Glomerular visceral epithelial cell (primary cell): Measurements from ENCODE around the gene DDR1.

Experiments
- DNase-seq: peaks from one replicate; pipeline ENCODE4 v3.0.0-alpha.2; 2016; ENCODE audit errors: extremely low spot score

The DDR1 gene

DNA sequence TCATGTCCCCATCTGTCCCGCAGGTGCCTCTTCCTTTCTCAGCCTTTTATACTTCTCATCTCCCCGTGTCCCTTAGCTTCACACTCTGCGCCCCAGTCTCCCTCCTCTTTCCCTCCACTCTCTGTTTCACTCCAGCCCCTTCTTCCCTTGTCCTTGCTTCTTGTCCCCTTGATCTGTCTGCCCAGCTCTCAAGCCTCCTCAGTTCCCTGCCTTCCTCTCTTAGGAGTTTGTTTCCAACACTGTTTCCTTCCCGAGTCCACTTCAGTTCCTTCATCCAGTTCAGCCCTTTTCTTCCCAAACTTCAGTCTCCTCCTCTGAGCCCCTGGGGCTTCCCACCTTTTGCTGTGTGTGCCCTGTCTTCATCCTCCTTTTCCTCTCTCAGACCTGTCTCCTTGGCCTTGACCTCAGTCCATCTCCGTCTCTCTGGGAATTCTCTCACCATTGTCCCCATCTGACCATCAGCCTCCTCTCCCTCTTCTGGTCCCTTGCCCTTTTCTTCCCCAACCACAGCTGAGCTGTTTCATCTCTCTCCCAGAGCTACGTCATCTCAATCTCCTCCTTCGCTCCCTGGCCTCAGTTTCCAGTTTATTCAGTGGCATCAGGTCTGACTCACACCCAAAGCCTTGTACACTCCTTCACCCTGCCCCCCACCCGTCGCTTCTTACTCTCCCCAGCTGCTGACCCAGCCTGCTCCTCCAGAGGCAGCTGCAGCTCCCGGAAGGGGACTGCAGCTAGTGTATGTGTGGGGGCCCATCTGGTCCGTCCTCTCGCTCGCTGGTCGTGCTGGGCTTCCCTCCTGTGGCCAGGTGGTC lies 2.7 kb upstream of the DDR1 start:
- no peak for DNase-seq

DNA sequence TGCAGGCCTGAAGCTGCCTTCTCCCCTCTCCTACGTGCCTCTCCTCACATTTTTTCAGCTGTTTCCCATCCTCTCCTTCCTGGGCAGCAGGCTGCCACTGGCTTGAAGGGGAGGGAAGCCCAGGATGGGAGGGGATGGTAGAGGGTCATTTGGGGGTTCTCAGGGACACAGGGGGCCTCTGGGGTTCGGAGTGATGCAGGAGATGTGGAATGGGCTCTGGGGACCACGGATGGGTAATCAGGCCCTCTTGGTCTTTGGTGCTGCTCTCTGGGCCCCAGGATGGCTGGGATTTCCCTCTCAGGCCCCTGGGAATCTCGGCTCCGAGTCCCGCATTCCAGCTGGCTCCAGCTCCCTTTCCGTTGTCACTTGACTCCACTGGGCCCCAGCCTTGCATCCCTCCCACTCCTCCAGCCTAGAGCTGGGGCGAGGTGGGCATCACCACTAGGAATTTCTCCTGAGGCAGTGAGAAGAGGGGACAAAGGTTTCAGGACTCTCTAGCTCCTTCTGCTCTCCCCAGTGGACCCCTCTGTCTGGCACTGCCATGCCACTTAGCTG lies 2.0 kb upstream of the DDR1 start:
- no peak for DNase-seq

DNA sequence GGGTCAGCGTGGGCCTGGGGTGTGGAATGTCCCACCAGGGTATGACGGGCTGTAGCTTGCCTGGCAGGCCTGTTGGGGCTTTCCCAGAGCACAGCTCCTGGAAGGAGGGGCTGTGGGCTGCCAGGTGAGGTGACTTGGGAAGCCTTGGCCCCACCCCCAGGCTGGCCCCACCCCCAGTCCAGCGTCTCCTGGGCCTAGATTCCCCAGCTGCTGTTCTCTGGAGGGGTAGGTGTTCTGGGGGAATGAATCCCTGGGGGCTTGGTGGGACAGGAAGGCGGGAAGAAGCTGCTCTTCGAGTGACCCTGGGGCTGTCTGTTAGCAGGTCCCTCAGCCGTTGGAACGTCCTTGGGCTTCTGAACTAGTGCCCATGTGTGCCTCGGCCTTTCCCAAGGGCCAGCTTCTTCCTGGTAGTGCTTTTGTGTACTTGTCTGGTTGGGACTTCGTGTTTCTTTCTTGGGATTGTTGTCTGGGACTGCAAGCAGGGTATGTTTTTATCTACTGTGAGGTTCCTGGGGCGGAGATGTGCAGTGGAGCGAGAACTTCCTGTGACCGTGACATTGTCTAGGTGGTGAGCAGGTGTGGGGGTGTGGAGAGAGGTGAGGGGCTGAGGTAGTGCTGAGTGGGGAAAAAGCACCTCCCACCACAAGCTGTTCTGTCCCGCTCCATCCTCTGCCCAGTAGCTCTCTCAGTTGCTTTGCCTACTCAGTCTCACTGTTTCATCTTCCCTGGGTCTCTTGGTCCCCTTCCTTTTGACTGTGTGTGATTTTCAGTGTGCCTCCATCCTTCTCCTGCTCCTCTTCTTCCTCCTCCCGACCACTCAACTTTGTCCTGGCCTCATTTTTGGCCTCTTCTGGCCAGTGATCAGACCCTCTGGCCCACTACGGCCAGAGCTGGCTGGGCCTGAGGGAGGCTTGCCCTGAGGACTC lies 1.3 kb upstream of the DDR1 start:
- DNase-seq, result peak; percentile 47

DNA sequence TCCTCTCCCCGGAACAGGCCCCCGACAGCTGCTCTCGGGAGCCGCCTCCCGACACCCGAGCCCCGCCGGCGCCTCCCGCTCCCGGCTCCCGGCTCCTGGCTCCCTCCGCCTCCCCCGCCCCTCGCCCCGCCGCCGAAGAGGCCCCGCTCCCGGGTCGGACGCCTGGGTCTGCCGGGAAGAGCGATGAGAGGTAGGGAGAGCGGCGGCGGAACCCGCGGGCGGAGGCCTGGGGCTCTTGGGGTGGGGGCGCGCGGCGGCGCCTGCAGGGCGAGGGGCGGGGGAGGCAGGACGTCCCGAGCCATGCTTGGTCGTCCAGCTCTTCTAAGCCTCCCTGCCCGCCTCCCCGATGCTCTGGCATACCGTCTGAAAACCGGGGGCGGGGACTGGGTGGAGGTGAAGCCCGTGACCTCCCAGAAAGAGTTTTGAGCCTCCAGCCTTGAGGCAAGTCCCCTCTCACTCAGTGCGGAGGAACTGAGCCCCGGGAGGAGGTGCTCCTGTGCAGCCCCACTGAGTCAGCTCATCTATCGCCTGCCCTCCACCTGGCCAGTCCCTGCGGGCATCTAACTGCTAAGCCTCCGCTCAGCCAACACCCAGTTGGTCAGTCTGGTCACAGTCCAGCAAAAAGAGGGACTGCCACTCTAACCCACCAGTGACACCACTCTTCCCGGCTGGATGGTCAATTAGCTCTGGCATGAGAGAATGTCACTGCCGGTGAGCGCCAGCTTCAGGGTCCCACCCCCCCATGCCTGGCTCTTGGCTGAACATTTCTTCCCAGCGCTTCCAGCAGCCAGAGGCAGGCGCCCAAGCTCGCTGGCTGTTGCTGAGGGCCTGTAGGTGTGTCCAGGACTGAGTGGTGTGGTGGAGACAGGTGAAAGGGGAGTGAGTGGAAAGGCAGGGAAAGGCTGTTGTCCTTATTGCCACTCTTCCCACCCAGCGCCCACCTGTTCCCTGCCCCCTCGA lies 482 bp downstream of the DDR1 start:
- DNase-seq, result peak; percentile 51

DNA sequence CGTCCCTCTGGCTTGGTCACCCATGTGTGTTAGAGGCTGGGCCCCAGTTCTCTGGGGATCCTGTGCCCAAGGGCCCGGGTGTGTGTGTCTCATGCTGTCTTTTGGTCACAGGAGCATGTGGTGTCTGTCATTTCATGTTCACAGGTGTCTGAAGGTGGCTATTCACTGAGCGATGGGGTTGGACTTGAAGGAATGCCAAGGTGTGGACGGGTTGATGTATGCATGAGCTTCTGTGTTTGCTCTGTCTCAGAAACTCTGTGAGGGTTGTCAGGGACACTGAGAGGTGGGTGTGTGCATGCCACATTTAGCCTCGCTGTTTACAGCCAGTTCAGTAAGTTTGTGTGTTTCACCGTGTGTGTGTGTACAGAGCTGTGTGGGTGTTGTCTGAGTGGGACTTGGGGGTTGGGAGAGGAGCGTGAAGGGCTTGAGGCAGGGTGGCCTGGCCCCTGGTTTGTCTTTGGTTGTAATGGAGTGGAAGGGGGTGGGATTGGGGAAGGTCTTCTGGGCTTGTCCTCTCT lies 1.2 kb downstream of the DDR1 start:
- DNase-seq, result peak; percentile 31

DNA sequence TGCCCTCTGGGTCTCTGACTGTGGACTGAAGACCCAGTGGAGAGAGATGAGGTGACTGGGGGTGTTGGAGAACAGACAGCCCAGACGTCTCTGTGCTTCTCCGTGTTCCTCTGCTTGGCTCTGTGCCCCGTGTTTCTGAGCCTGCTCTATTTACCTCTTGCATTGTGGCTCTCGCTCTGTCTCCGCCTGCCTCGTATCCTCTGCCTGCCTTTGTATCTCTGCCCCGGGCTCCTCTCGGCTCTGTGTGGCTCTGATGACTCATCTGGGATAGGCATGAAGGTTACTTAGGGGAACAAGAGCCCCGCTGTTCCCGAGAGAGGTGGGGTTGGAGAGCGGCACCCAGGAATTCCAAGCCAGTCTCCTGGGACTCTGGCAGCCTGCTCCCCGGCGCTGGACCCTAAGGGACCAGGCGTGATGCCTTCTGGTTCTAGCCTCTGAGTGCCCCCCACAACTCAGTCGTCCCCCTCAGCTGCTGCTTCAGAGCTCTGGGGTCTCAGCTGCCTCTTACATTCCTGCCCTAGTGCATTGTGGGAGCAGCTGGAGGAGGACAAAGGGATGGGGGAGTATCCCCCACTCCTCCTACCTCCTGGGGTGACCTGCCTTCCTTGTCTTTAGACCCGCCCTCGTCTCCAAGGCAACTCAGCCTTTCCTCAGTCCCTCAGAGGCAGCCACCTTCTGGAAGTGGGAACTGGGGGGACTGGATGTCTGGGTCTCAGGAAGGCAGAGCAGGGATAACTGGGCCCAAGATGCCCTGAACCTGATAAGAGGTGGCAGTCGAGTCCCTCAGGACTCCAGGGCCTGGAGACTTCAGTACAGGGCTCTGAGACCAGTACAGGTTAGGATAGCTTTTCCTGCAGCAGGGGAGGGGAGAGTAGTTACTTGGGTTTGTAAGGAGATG lies 1.9 kb downstream of the DDR1 start:
- peak; percentile 86 for DNase-seq

DNA sequence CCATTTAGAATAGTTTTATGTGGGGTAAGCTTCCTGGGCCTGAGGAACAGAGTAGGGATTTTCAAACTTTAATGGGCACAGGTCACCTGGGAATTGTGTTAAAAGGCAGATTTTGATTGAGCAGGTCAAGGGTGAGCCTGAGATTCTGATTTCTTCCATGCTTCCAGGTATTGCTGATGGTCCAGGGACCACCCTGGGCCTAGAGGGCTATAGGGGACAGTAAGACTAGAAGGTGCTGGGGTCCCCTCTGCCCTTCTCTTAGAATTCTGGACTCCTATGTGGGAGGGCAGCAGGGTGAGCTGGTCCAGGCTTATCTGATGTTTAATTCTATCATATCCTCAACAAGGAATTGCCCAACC lies 2.6 kb downstream of the DDR1 start:
- DNase-seq, result no peak

DNA sequence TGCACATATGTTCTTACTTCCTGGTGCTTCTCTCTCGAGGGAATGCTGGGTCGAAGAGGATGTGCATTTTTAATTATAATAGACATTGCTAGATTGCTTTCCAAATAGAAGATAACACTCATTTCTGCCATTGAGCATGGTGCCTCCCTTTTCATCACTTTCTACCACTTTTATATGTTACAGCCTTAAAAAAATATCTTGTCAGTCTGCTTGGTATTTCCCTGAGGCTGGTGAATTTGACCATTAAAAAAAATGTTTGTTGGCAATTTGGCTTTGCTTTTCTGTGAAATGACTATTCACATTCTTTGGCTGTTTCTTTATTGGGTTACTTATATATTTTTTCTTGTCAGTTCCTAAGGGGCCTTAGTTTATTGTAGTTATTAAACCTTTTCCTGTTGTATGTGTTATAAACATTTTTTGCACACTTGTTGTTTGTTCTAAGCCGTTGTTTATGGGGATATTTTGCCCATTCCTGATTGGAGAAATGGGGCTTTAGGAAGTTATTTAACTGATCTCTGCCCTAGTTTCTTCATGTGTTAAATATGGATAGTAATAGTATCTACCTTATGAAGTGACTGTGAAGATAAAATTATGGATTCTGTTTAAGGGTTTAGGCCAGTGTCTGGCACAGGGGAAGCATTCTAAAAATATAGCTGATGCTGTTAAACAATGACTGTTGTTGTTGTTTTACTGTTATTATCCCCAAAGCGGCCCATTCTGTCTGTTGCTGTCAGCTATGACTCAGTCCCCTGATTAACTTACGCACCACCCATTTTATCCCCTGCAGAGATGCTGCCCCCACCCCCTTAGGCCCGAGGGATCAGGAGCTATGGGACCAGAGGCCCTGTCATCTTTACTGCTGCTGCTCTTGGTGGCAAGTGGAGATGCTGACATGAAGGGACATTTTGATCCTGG lies 3.8 kb downstream of the DDR1 start:
- peak; percentile 40 for DNase-seq

DNA sequence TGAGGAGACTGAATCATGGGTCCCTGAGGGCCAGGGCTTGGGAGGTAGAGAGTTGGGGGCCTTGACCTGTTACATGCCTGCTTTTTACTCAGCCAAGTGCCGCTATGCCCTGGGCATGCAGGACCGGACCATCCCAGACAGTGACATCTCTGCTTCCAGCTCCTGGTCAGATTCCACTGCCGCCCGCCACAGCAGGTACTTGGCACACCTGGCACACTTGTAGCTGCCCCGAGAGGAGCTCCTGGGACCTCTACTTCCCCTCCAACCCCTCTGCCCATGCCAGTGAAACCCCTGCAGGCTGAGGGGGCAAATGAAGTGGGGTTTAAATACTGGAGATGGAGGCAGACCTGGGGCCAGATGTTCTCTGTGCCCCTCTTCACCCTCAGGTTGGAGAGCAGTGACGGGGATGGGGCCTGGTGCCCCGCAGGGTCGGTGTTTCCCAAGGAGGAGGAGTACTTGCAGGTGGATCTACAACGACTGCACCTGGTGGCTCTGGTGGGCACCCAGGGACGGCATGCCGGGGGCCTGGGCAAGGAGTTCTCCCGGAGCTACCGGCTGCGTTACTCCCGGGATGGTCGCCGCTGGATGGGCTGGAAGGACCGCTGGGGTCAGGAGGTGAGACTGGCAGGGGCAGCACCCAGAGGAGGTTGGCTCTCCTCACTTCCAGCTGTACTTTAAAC lies 4.6 kb downstream of the DDR1 start:
- DNase-seq, result no peak

DNA sequence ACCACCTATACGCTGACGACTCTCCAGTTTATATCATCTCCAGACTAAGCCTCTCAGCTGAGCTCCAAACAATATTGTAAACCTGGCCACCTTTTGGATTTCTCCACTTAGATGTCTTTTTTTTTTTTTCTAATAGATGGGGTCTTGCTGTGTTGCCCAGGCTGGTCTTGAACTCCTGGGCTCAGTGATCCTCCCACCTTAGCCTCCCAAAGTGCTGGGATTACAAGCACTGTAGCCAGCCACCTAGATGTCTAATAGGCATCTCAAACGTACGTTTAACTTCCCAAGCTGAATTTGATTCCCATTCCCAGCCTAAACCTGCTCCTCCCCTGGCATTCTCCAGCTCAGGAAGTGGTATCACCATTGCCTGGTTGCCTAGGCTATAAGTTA lies 5.2 kb downstream of the DDR1 start:
- no peak for DNase-seq

DNA sequence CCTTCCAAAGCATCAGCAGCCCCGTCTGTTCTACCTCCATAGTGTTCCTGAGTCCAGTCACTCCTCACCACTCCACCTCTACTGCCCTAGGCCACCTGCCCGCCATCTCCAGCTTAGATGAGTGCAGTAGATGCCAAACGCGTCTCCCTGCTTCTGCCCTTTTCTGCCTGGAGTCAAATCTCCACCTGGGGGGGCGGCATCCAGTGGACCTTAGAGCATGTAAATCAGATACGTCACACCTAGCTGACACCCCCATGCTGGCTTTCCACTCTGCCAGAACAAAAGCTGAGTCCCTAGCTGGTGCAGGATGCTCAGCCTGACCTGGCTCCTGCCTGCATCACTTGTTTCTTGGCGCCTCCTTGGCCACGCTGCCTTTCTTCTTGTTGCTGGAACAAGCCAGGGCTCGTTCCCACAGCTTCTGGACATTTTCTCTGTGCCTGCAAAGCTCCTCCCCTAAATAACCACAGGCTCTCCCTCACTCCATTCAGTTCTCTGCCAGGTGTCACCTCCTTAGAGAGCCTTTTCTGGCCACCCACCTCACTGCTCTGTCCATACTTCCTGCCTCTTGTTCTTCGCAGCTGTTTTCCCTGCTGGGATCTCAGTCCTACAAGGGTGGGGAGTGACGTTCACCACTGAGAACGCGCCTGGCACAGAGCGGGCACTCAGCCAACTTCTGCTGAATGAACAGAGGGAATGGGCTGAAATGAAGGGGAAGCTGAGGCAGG lies 5.8 kb downstream of the DDR1 start:
- DNase-seq, result peak; percentile 22

DNA sequence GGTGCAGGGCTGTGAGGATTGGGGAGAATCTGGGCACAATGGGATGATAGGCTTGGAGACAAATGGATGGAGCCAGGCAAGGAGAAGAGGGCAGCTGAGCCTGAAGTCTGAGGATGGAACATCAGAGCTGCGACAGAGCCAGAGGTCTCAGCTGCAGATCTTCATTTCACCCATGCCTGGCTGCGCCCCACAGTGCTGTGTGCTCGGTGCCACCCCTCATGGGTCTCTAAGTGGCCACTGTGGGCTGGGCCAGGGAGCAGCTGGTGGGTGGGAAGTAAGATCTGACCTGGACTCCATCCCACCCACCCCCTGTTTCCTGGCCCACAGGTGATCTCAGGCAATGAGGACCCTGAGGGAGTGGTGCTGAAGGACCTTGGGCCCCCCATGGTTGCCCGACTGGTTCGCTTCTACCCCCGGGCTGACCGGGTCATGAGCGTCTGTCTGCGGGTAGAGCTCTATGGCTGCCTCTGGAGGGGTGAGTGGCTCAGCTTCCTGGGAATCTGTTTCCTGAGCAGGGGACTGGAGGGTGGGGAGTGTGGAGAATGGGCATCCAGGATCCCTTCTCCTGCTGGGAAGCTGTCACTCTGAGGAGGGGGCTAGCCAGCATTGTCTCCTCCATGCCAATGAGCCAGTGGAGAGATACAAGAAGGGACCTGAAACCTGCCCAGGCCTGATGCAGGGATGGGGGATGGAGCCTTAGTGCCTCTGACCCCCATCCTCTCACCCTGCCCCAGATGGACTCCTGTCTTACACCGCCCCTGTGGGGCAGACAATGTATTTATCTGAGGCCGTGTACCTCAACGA lies 6.5 kb downstream of the DDR1 start:
- no peak for DNase-seq

DNA sequence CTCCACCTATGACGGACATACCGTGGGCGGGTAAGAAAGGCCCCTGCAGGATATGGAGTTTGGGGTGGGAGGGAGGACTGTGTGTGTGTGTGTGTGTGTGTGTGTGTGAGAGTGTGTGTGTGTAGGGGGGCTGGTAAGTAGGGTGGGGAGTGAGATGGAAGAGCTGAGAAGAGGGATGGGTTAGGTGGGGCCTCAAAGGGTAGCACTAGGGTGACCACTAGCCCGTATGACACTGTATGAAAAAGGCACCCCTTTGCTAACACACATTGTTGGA lies 7.1 kb downstream of the DDR1 start:
- no peak for DNase-seq

DNA sequence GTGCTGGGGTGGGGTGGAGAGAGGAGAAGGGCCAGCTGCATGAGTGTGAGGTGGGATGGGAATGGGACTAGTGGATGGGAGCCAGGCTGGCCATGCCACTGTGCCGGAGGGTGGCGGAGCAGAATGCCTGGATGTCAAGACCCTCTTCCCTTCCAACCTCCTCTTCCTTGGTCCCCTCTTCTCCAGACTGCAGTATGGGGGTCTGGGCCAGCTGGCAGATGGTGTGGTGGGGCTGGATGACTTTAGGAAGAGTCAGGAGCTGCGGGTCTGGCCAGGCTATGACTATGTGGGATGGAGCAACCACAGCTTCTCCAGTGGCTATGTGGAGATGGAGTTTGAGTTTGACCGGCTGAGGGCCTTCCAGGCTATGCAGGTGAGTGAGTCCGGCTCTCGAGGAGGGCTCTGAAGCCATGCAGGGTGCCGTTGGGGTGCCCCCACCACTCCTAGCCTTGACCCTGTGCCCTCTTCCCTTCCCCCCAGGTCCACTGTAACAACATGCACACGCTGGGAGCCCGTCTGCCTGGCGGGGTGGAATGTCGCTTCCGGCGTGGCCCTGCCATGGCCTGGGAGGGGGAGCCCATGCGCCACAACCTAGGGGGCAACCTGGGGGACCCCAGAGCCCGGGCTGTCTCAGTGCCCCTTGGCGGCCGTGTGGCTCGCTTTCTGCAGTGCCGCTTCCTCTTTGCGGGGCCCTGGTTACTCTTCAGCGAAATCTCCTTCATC lies 7.7 kb downstream of the DDR1 start:
- no peak for DNase-seq

DNA sequence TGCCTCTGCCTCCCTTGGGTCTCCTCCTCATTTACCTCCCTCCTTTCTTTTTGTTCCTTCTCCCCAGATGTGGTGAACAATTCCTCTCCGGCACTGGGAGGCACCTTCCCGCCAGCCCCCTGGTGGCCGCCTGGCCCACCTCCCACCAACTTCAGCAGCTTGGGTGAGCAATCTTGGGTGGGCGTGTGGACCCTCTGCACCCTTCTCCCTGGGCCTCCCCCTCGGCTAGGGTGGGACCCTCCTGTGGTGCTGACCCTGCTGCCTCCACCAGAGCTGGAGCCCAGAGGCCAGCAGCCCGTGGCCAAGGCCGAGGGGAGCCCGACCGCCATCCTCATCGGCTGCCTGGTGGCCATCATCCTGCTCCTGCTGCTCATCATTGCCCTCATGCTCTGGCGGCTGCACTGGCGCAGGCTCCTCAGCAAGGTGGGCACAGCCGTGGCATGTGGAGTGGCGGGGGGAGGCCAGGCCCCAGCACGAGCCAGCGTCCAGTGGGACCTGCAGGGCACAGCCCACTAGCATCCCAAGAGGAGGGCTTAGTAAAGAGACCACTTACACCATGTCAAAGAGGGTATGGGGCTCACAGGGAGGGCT lies 8.8 kb downstream of the DDR1 start:
- no peak for DNase-seq

DNA sequence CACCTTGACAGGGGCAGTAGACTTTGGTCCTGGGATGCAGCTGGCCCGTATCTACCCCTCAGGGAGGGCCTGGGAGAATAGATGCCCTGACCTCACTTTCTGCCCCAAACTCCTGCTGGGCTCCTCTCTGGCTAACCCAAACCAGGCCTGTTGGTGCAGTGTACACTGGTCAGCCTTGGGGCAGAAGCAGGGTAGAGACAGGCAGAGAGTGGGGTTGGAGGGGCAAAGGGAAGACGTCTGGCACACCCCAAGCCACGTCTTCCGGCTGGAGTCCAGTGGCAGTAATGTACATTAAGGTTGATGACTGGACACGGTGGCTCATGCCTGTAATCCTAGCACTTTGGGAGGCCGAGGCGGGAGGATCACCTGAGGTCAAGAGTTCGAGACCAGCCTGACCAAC lies 9.3 kb downstream of the DDR1 start:
- no peak for DNase-seq
